ENCODE results near the gene IGSF8.

IGSF8 gene

DNA sequence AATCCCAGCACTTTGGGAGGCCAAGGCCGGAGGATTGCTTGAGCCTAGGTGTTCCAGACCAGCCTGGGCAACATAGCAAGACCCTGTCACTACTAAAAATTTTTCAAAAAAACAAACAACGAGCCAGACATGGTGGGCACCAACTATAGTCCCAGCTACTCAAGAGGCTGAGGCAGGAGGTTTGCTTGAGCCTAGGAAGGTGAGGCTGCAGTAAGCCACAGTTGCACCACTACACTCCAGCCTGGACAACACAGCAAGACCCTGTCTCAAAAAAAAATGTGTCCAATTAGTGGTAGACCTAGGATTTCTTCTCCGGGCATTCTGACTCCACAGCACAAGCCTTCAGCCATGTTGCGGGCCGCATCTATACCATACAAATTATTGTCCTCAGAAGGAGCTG lies 6.7 kb upstream of the IGSF8 start:
- in situ Hi-C loops (cut with MboI; ENCODE audit: low sequenced_read_pairs): no loop called here

DNA sequence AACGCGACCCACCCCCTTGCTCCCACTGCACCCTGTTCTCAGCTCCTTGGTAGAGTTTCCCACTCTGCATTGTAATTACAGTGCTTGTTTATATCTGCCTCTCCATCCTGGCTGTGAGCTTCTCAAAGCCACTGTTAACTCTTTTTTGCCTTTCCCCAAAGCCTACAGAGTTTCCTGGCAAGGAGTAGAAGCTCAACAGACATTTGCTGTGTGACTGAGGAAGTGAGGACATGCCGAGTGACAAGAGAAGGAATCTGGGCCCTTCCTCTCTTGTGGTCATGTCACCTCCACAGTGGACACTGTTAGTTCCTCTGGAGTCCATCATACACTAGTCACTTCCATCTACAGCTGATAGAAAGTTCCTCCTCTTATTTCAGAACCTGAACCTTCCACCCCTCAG lies 6.1 kb upstream of the IGSF8 start:
- in situ Hi-C loops (cut with MboI; ENCODE audit: low sequenced_read_pairs): no loop called here

DNA sequence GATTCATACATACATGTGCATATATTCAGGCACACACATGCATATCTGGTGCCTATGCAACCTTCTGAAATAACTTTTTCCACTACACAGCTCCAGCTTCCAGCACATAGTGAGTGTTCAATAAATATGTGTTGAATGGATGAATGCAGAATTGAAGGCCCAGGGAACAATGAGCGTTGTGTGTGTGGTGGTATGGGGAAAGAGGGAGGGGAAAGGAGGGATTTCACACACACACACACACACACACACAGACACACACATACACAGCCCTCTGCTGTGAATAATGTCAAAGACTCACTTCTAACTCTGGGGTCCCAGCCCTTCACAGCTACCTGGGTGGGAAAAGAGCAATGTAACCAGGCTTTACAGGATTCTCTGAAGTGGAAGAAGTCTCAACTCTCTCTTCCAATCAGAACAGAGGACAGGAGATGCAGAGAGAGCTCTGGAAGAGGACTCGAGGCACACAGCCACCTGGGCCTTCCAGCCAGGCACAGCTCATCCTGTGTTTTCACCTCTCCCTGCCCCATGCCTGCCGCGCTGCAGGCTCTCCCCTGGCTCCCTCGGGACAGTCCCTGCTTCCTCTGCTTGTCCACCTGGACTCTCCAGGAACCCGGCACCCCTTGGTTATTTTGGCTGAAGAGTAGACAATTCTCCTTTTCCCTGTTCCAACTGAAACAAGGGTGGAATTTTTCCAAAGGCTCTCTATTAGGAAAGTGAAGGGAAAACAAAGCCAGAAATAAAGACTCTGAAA lies 5.4 kb upstream of the IGSF8 start:
- in situ Hi-C loops (cut with MboI; ENCODE audit: low sequenced_read_pairs): no loop called here

DNA sequence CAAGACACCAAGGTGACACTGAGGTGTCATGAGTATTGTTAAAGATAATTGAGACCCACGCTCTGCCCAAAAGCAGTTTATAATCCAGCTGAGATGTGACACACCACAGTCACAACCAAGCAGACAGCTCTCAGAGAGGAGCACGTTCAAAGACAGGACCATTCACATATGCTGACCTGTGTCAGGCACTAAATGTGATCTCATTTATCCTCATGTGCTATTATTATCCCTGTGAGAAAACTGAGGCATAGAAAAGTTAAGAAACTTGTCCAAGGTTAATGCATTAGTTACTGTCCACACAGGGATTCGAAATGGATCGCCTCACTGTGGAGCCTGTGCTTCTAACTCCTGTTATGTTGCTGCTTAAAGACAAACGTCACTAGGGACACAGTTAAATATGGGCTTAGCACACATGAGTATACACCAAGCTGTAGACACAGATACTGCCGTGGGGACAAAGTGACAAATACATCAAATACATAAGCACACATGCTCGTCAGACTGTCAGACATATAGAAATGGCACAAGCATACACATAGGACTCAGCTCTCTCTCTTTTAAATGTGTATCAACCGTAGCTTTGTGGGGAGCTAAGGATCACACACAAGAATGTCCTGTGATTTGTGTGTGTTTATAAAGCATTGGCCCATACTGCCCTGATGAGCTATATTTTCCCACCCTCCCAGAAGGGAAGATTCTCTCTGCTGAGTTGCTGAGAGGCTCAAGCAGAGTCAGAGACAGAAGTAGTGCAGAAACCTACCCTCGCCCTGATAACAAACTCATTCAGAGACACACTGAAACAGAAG lies 3.5 kb upstream of the IGSF8 start:
- in situ Hi-C loops (cut with MboI; ENCODE audit: low sequenced_read_pairs): no loop called here

DNA sequence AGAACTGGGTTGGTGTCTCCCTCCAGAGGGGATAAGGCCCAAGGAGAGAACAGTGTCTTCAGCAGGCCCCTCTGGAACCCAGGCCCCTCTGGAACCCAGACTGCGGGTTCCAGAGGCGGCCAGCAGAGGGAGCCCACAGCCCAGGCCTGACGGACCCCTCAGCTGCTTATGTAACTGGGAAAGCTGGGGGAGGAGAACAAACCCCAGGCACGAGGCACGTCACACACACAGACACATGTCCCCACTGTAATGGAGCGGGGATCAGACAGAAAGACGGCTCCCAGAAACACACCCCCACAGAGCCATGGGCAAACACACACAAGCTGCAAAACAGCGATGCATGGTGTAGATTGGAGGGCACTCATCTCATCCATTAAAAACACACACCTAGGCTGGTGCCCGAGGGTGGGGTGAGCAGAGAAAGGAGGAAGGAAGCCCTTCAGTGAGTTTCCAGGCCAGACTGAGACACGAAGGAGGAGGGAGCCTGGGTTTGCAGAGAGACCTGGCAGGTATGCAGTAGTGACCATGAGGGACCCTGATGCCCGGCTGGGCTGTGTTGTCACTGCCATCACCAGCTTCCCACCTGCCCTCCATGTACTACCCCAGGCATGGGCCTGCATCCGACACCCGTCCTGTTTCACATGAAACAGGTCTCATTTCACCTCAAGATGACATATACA lies 2.8 kb upstream of the IGSF8 start:
- in situ Hi-C loops (cut with MboI; ENCODE audit: low sequenced_read_pairs): no loop called here

DNA sequence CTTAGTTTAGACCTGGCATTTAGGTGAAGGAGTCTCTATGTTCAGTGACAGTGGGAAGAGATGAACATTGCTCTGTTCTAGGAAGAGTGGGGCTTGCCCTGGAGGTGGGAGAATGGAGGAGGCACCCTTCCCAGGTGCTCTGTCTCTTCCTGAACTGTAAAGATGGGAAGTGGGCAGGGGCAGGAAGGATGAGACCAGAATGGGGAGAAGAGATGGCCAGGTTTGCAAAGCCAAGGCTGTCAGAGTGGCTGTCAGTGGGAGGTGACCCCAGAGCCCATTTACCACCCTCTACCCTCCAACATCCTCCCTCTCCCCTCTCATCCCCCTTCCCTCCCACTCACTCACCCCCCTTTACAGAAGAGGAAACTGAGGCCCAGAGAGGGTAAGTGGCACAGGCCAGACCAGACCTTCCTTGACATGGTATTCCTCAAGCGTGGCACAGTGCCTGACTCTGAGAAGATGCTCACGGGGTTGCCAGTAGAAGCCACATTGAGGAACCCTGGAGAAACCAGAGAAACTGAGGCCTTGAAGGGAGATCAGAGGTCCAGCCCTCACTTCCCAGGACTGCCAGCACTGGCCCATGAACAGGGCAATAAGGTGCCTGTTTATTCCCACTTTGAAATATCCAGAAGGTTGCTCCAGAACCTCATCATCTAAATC lies 1.4 kb upstream of the IGSF8 start:
- in situ Hi-C loops (cut with MboI; ENCODE audit: low sequenced_read_pairs): loop anchor here (10.0 kb wide), 2 partner anchors 155 to 275 kb away; no protein-coding TSS in a partner anchor

DNA sequence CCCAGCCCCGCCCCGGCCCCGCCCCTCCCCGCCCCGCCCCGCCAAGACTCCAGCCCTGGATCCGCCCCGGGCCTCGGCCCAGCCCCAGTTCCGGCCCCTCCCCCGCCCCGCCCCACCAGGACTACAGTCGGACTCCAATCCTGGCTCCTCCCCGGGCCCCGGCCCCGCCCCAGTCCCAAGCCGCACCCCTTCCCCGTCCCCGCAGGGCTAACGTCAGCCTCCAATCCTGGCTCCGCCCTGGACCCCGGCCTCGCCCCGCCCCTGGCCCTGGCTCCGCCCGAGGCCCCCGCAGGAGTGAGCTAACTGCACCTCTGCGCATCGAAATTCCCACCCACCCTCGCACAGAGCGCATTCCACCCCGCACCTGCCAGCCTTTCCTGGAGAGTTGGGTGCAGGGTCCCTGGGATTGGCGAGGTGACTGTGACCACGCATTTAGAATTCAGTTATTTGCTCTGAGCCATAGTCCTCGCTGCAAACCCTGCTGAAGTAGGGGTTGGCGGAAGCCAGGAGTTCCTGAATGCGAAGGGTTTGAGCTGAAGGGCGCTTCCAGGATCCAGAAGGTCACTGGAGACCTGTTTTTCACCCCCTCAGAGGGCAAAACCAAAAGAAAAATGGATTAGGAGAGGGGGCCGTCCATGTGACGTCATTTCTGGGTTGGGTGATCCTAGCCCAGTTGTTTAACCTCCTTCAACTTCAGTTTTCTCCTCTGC lies 588 bp upstream of the IGSF8 start:
- in situ Hi-C loops (cut with MboI; ENCODE audit: low sequenced_read_pairs): loop anchor here (10.0 kb wide), 2 partner anchors 156 to 276 kb away; no protein-coding TSS in a partner anchor

DNA sequence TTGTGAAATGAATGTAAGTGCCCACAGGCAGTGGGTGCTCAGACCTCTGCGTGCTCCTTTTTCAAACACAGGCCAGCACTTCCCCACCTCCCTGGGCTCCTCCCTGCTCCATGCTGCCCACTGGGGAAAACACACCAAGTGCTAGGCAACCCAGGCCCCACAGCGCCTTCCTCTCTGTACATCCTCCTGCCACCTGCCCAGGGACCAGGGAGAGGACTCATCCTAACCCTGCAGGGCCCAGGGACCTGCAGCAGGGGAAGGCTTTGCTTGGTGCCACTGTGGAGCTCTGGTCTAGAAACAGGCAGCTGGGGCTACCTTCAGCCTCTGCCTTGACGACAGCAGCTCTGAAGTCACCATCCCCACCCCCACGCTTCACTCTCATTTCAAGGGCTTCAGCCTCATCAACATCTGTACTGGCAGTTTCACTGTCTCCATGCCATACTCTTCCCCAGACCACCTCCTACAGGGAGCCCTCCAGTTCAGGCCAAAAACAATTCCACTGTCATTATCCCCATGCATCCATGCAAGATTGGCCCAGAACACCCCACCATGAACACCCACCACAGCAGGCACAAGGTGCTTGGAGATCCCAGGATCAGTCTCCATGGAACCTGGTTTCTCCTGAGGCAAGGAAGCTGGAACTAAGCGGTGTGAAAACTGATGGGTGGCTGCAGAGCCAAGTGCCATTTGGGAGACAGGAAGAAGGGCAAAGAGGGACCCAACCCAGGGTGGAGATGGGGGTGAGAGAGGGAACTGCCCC lies 1.1 kb downstream of the IGSF8 start:
- in situ Hi-C loops (cut with MboI; ENCODE audit: low sequenced_read_pairs): loop anchor here (10.0 kb wide), 2 partner anchors 157 to 277 kb away; no protein-coding TSS in a partner anchor

DNA sequence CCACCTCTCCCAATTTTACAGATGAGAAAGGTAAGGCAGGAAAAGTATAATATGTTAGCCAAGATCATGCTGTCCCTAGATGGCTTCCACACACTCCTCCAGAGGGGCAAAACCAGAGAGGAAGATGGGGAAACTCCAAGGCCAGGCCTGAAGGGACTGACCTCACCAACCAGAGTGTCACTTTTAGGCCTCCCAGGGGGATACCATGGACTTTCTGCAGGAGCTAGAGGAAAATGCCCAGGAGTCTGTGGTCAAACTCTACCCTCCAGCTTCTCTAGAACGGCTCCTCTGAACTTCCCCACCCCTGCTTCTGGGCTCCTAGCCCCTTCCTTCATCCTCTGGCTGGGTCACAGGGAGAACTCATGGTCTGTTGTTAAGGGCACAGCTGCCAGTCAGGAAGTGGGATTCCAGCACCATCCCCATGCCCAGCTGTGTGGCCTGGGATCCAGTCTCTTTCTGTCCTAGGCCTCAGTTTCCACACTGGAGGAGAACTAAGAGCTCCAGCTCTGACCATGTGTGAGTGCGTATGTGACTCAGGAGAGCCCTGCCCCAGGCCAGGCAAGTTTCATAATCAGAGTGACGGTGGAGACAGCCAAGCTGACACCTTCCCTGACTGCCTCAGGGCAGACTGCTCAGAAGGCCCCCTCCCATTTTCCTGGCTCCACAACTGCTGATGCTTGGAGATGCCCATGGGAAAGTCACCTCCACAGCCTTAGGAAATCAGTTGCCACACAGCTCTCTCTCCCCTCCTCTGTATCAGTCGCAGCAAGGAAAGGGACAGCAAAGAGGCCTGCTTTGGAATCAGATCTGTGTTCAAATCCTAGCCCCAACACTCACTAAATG lies 1.9 kb downstream of the IGSF8 start:
- in situ Hi-C loops (cut with MboI; ENCODE audit: low sequenced_read_pairs): loop anchor here (10.0 kb wide), 2 partner anchors 158 to 278 kb away; no protein-coding TSS in a partner anchor

DNA sequence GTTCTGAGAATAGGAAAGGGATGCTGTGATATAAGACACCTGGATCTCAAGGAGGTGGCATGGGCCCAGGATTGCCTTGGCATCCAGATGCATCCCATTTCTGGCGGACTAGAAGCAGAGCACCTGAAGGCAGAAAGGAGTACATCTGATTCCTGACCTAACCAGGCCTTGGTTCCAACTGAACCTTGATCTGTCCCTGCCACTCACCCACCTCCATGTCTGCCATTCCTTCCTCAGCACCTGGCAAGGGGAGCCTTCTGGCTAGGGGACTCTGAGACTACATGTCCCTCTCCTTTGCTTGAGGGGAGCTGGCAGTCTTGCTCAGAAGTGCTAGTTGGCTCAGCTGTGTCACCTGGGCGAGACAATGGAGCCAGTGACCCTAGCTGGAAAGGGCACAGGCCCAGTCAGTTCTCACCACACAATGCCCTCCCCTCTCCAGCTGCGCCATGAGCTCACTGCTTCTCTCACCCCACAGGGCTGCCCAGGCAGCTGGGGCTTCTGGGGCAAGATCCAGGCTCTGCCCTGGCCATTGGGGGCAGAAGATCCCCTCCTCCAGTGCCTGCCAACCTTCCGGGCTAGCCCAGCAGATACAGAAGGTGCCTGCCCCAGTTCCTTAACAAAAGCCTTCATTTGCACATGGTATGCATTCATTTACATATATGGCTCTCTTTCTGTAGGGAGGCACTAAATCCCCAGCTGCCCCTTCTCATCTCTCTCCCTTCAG lies 2.9 kb downstream of the IGSF8 start:
- in situ Hi-C loops (cut with MboI; ENCODE audit: low sequenced_read_pairs): loop anchor here (10.0 kb wide), 2 partner anchors 159 to 279 kb away; no protein-coding TSS in a partner anchor

DNA sequence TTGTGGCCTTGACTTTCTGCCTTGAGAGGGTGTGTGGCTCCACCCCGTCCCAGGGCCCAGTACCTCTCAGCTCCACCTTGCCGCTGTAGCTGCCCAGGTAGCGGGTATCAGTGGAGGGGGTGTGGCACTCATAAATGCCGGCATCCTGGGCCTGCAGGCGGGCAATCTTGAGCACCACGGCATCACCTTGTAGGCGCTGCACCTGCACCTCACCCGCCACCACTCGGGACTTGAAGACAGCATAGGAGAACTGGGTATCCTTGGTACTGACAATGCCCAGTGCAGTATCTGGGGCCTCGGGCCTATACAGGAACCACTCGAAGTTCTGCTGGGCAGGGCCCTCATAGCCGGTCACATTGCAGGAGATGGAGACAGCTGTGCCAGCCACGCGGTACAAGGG lies 3.6 kb downstream of the IGSF8 start:
- in situ Hi-C loops (cut with MboI; ENCODE audit: low sequenced_read_pairs): loop anchor here (10.0 kb wide), 2 partner anchors 160 to 280 kb away; no protein-coding TSS in a partner anchor

DNA sequence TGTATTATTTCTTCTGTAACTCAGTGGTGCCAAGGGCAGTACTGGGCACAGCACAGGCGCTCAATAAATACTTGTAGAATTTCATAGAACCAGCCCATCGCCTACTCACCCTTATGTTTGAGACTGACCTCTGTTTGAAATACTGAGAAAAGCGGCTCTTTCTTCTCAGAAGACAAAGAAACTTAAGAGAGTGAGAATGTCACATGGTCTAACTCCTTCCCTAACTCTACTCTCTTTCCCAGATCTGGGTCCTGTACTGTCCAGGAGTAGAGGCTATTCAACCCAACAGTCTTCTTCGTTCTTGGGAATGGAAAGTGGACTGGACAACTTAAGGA lies 4.2 kb downstream of the IGSF8 start:
- in situ Hi-C loops (cut with MboI; ENCODE audit: low sequenced_read_pairs): loop anchor here (10.0 kb wide), 2 partner anchors 161 to 281 kb away; no protein-coding TSS in a partner anchor

DNA sequence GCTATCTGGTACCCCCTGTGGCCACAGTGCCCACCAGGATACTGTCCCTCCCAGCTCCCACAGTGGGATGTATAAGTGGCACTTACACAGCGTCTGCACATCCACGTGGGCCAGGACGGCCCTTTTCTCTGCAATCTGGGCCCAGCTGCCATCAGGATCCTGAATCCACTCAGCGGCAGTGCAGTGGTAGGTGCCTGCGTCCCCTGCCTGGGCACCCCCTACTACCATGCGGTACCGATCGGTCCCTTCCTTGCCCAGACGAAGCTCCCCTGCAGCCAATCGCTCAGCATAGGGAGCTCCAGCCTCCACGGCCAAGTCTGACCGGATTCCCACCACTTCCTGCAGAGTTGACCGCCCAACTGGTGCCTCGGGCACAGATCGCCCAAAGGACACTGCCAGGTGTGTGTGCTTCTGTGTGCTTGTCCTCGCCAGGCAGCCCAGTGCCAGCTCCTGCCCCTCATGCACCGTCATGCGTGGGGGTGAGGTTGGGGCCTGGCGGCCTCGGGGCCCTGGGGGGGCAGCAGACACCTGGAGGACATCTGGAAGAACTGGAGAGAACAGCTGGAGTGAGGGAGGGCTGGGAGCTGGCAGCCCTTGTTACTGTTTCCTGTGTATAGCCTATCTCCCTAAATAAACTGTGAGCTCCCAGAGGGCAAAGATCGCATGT lies 4.7 kb downstream of the IGSF8 start:
- in situ Hi-C loops (cut with MboI; ENCODE audit: low sequenced_read_pairs): loop anchor here (10.0 kb wide), 2 partner anchors 161 to 281 kb away; no protein-coding TSS in a partner anchor

DNA sequence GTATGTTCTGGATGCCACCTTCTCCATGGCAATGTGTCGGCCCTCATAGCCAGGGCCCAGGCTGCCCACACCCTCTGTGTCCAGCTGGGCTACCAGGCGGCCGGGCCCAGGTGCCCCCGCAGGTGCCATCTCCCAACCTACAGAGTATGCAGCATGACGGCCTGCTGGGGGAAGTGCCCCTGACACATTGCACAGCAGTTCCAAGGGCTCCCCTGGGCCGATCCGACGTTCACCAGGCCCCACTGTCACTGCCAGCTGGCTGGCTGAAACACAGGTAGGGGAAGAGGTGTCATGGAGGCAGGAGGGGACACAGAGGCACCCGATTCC lies 5.4 kb downstream of the IGSF8 start:
- in situ Hi-C loops (cut with MboI; ENCODE audit: low sequenced_read_pairs): loop anchor here (10.0 kb wide), 2 partner anchors 162 to 282 kb away; no protein-coding TSS in a partner anchor

DNA sequence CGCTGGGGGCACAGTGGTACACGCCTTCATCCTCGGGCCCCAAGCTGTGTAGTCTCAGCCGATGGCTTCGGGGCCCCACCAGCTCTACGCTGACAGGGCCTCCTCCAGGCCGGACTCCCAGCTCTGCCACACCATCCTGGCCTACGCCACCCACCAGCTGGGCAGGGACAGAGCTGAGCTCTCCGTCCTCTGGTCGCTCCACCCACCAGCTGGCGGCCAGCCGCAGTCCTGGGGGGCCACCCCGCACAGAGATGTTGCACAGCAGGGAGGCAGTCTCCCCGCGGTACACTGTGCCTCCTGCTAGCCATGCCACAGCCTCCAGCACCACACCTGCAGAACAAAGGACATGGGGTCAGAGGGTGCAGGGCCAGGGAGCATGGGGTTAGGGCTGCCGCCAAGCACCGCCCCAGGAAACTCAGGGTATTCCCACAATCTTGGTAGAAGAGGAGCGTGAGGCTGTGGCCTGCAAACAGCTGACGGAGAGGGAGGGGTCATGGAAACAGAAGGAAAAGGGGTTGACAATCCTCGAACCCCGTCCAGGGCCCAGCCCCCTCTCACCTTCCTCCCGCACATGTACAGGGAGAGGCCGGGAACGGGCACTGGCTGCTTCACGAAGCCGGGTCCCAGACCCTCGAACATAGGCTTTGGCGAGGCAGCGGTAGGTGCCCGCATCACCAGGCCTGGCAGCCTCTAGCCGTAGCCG lies 5.9 kb downstream of the IGSF8 start:
- in situ Hi-C loops (cut with MboI; ENCODE audit: low sequenced_read_pairs): loop anchor here (10.0 kb wide), 2 partner anchors 162 to 282 kb away; no protein-coding TSS in a partner anchor

DNA sequence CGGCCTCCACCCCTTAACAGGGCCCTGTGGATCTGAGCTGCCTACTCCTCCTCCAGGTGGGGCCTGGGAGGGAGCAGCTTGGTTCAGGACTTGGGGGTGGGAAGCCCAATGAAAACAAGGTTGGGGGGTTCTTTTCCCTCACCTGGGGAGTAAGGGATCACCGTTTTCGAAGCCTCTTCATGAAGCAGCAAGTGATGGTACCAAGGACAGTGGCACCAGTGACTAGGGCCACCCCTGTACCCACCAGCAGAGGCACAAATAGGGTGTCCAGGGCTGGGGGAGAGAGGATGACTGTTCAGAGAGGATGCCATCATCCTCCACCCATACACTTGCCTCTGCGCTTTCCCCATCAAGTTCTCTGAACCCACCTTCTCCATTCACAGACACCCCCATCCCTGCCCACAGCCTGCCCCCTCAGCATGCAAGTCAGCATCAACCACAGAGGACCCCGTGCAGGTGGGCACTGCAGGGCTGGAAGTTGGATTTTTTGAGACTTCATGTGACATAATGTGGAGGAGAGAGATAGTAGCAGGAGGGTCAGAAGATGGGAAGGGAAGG lies 6.7 kb downstream of the IGSF8 start:
- in situ Hi-C loops (cut with MboI; ENCODE audit: low sequenced_read_pairs): loop anchor here (10.0 kb wide), 2 partner anchors 163 to 283 kb away; no protein-coding TSS in a partner anchor
